H9 (cell line): ENCODE results near the gene TP53BP1. TPM values are rescaled to one million over a fixed set of nuclear protein-coding genes. Genes with fewer than 3 reads are reported as not detected.

Experiments used
- DNase-seq: peaks from one replicate; pipeline ENCODE4 v3.0.0-alpha.2; 2017
- H2AFZ ChIP-seq: one replicate; pipeline ENCODE4 v1.6.1; 2013; ENCODE audit warnings: mild to moderate bottlenecking, low read length, control low read depth, moderate library complexity
- H2AK5ac ChIP-seq: 2 replicates; pipeline ENCODE4 v1.6.1; 2013; ENCODE audit warnings: low read length, control low read depth, mixed read lengths; ENCODE audit not compliant: insufficient read length
- H2BK120ac ChIP-seq: one replicate; pipeline ENCODE4 v1.6.1; 2013; ENCODE audit warnings: low read depth, mild to moderate bottlenecking, low read length, control low read depth, inconsistent platforms; ENCODE audit not compliant: poor library complexity, severe bottlenecking
- H2BK12ac ChIP-seq: 2 replicates; pipeline ENCODE4 v1.6.1; 2013; ENCODE audit warnings: low read length, control low read depth, mixed read lengths, low read depth; ENCODE audit not compliant: insufficient read length
- H2BK15ac ChIP-seq: 2 replicates; pipeline ENCODE4 v1.6.1; 2013; ENCODE audit warnings: low read depth, low read length, control low read depth
- H2BK20ac ChIP-seq: one replicate; pipeline ENCODE4 v1.6.1; 2013; ENCODE audit warnings: low read depth, mild to moderate bottlenecking, low read length, control low read depth, inconsistent platforms; ENCODE audit not compliant: poor library complexity, severe bottlenecking
- H2BK5ac ChIP-seq: 2 replicates; pipeline ENCODE4 v1.6.1; 2013; ENCODE audit warnings: low read length, control low read depth, mixed read lengths; ENCODE audit not compliant: insufficient read length
- H3K14ac ChIP-seq: 2 replicates; pipeline ENCODE4 v1.6.1; 2013; ENCODE audit warnings: low read length, control low read depth; ENCODE audit not compliant: insufficient read depth
- H3K18ac ChIP-seq: 2 replicates; pipeline ENCODE4 v1.6.1; 2013; ENCODE audit warnings: low read depth, mild to moderate bottlenecking, mixed read lengths, low read length, control low read depth; ENCODE audit not compliant: insufficient read length
- H3K23ac ChIP-seq: 2 replicates; pipeline ENCODE4 v1.6.1; 2013; ENCODE audit warnings: low read length, control low read depth, mixed read lengths, low read depth; ENCODE audit not compliant: insufficient read length
- H3K23me2 ChIP-seq: 2 replicates; pipeline ENCODE4 v1.6.1; 2013; ENCODE audit warnings: low read depth, mild to moderate bottlenecking, mixed read lengths, low read length, control low read depth; ENCODE audit not compliant: insufficient read length, poor library complexity, severe bottlenecking
- H3K27ac ChIP-seq: 2 replicates; pipeline ENCODE4 v1.5.1; 2013; ENCODE audit warnings: low read length, control low read depth, mixed read lengths, low read depth; ENCODE audit not compliant: insufficient read length
- H3K27me3 ChIP-seq: 2 replicates; pipeline ENCODE4 v1.6.1; 2013; ENCODE audit warnings: low read length, control low read depth, inconsistent platforms; ENCODE audit not compliant: insufficient read depth
- H3K4ac ChIP-seq: 2 replicates; pipeline ENCODE4 v1.6.1; 2013; ENCODE audit warnings: low read depth, mild to moderate bottlenecking, control low read depth, inconsistent platforms, low read length, moderate library complexity
- H3K4me1 ChIP-seq: 2 replicates; pipeline ENCODE4 v1.6.1; 2013; ENCODE audit warnings: low read length, control low read depth, inconsistent platforms; ENCODE audit not compliant: insufficient read depth
- H3K4me2 ChIP-seq: 2 replicates; pipeline ENCODE4 v1.6.1; 2013; ENCODE audit warnings: low read length, control low read depth, mixed read lengths; ENCODE audit not compliant: insufficient read length, insufficient read depth
- H3K56ac ChIP-seq: 2 replicates; pipeline ENCODE4 v1.6.1; 2013; ENCODE audit warnings: low read depth, mild to moderate bottlenecking, mixed read lengths, low read length, control low read depth; ENCODE audit not compliant: insufficient read length
- H3K79me1 ChIP-seq: 2 replicates; pipeline ENCODE4 v1.6.1; 2013; ENCODE audit warnings: low read depth, mild to moderate bottlenecking, moderate library complexity, low read length, control low read depth, inconsistent platforms; ENCODE audit not compliant: insufficient read depth, poor library complexity, severe bottlenecking
- H3K79me2 ChIP-seq: 2 replicates; pipeline ENCODE4 v1.6.1; 2013; ENCODE audit warnings: low read length, control low read depth, inconsistent platforms; ENCODE audit not compliant: insufficient read depth
- H3K9ac ChIP-seq: 2 replicates; pipeline ENCODE4 v1.6.1; 2013; ENCODE audit warnings: low read length, control low read depth, mixed read lengths; ENCODE audit not compliant: insufficient read length; ENCODE audit errors: extremely low read depth
- H3K9me3 ChIP-seq: one replicate; pipeline ENCODE4 v1.6.1; 2013; ENCODE audit warnings: low read depth, low read length, inconsistent platforms; ENCODE audit not compliant: control insufficient read depth
- H3T11ph ChIP-seq: one replicate; pipeline ENCODE4 v1.6.1; 2013; ENCODE audit warnings: mild to moderate bottlenecking, low read length, control low read depth, inconsistent platforms
- H4K20me1 ChIP-seq: one replicate; pipeline ENCODE4 v1.6.1; 2013; ENCODE audit not compliant: control insufficient read depth, insufficient read length, insufficient read depth
- H4K5ac ChIP-seq: 2 replicates; pipeline ENCODE4 v1.6.1; 2013; ENCODE audit warnings: low read depth, mild to moderate bottlenecking, mixed read lengths, low read length, control low read depth; ENCODE audit not compliant: insufficient read length
- H4K8ac ChIP-seq: replicated peaks from 2 replicates; pipeline ENCODE4 v1.6.1; 2013; ENCODE audit warnings: low read length, control low read depth, mixed read lengths, low read depth; ENCODE audit not compliant: insufficient read length
- H4K91ac ChIP-seq: 2 replicates; pipeline ENCODE4 v1.6.1; 2013; ENCODE audit warnings: low read depth, mild to moderate bottlenecking, moderate library complexity, mixed read lengths, low read length, control low read depth; ENCODE audit not compliant: insufficient read length
- H3K27ac Mint-ChIP-seq, 3 experiments: 2 replicates in 2 of 3; 3 replicates in 1 of 3; pipeline ENCODE4 v1.8.0; 2020 to 2021; ENCODE audit warnings: mixed read lengths in 3 of 3, mild to moderate bottlenecking in 1 of 3, moderate library complexity in 1 of 3
- H3K27me3 Mint-ChIP-seq: 2 replicates; pipeline ENCODE4 v1.8.0; 2021; ENCODE audit warnings: low read depth, mild to moderate bottlenecking, moderate library complexity, mixed read lengths
- H3K36me3 Mint-ChIP-seq, 3 experiments: 2 replicates in 2 of 3; 3 replicates in 1 of 3; pipeline ENCODE4 v1.8.0; 2020 to 2021; ENCODE audit warnings: low read depth in 3 of 3, mixed read lengths in 3 of 3; ENCODE audit not compliant: insufficient read depth in 1 of 3
- H3K4me1 Mint-ChIP-seq, 2 experiments: 2 replicates each; pipeline ENCODE4 v1.8.0; 2020; ENCODE audit warnings: mixed read lengths in 2 of 2
- H3K4me3 Mint-ChIP-seq, 2 experiments: 2 replicates in 1 of 2; 3 replicates in 1 of 2; pipeline ENCODE4 v1.8.0; 2020 to 2021; ENCODE audit warnings: mild to moderate bottlenecking in 2 of 2, mixed read lengths in 2 of 2, moderate library complexity in 1 of 2
- H3K9me3 Mint-ChIP-seq, 2 experiments: 2 replicates in 1 of 2; 3 replicates in 1 of 2; pipeline ENCODE4 v1.8.0; 2020; ENCODE audit warnings: mild to moderate bottlenecking in 2 of 2, mixed read lengths in 2 of 2, moderate library complexity in 1 of 2
- WGBS: extraction: QIAGEN DNeasy Blood & Tissue Kit; methylation state at CpG from one replicate; pipeline ENCODE4 v1.1.7; 2013; ENCODE audit warnings: missing lambda C conversion rate, low lambda C conversion rate, mixed read lengths; ENCODE audit not compliant: insufficient read length; ENCODE audit errors: extremely low coverage; 5-methylcytosine and 5-hydroxymethylcytosine counted together
- total RNA-seq: library from RNA; stranded (reverse); gene quantifications from 2 replicates; pipeline ENCODE4 v1.2.1, GENCODE V29; 2021
- TF ChIP-seq, protein P1 (sequence below): fragments of 200-600 bp; sonication (generic); conservative IDR thresholded peaks from 3 replicates; pipeline ENCODE4 v1.8.0; 2021; ENCODE audit warnings: antibody characterized with exemption, mild to moderate bottlenecking

Gene TP53BP1
- total RNA-seq, 1 experiment from 2014 or later = 81.5 TPM

DNA sequence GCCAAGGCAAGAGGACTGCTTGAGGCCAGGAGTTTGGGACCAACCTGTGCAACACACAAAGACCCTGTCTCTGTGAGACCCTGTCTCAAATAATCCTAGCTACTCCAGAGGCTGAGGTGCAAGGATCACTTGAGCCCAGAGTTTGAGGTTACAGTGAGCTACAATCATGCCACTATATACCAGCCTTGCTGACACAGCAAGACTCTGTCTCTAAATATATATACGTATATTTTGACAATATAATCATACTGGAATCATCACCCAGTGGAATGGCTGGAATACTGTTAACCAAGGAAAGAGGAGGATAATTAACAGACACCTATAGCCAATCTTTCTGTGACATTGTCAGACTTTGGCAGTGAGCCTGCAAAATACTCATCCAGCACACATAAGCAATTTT, 15.5 kb upstream of the TP53BP1 start:
- no peak for DNase-seq
- Mint-ChIP-seq H3K4me3 (no peak overlapping the region), H3K9me3 (no peaks in the 10 kb centered on the region), H3K4me1 (peaks cover 13 to 32% of the 10 kb centered on the region in 2 experiments), H3K36me3 (no peaks in the 10 kb centered on the region), H3K27me3 (peaks cover 24% of the 10 kb centered on the region), H3K27ac (no peak overlapping the region)
- TF ChIP-seq, protein P1, sequence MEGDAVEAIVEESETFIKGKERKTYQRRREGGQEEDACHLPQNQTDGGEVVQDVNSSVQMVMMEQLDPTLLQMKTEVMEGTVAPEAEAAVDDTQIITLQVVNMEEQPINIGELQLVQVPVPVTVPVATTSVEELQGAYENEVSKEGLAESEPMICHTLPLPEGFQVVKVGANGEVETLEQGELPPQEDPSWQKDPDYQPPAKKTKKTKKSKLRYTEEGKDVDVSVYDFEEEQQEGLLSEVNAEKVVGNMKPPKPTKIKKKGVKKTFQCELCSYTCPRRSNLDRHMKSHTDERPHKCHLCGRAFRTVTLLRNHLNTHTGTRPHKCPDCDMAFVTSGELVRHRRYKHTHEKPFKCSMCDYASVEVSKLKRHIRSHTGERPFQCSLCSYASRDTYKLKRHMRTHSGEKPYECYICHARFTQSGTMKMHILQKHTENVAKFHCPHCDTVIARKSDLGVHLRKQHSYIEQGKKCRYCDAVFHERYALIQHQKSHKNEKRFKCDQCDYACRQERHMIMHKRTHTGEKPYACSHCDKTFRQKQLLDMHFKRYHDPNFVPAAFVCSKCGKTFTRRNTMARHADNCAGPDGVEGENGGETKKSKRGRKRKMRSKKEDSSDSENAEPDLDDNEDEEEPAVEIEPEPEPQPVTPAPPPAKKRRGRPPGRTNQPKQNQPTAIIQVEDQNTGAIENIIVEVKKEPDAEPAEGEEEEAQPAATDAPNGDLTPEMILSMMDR = no peak
- Histone ChIP-seq H3K14ac (no peak overlapping the region), H3T11ph (no peak overlapping the region), H3K27me3 (peaks cover 12% of the 10 kb centered on the region; the same call in 1 of the 2 replicates), H3K9ac (no peak overlapping the region), H3K9me3 (no peaks in the 10 kb centered on the region), H3K23ac (no peak overlapping the region), H3K18ac (no peak overlapping the region), H2BK20ac (no peak overlapping the region), H3K27ac (no peak overlapping the region), H3K56ac (no peak overlapping the region), H2AK5ac (no peak overlapping the region), H2BK15ac (no peak overlapping the region), H2BK12ac (no peak overlapping the region), H3K23me2 (peaks cover 13% of the 10 kb centered on the region), H2AFZ (no peak overlapping the region), H4K91ac (no peak overlapping the region), H2BK5ac (no peak overlapping the region), H3K4ac (no peak overlapping the region), H4K8ac (no peak overlapping the region), H3K4me1 (no peaks in the 10 kb centered on the region), H3K4me2 (no peak overlapping the region), H2BK120ac (no peak overlapping the region), H4K5ac (no peak overlapping the region), H3K79me2 (no peaks in the 10 kb centered on the region), H4K20me1 (no peaks in the 10 kb centered on the region), H3K79me1 (no peaks in the 10 kb centered on the region)
- WGBS = no CpG with 5 or more reads among the region's 1 CpG
